GM18867 (cell line): ENCODE measurements around the gene CBR3.

Experiments used
- ATAC-seq: cut with Tn5 transposase; IDR thresholded peaks from one replicate; pipeline ENCODE4 v1.9.1; 2021; ENCODE audit warnings: mild to moderate bottlenecking, moderate library complexity; ENCODE audit not compliant: unreplicated experiment

The CBR3 gene

GRCh38 chr21:36155603-36156338 is 20.9 kb downstream of the CBR3 start:
- no peak for ATAC-seq

DNA sequence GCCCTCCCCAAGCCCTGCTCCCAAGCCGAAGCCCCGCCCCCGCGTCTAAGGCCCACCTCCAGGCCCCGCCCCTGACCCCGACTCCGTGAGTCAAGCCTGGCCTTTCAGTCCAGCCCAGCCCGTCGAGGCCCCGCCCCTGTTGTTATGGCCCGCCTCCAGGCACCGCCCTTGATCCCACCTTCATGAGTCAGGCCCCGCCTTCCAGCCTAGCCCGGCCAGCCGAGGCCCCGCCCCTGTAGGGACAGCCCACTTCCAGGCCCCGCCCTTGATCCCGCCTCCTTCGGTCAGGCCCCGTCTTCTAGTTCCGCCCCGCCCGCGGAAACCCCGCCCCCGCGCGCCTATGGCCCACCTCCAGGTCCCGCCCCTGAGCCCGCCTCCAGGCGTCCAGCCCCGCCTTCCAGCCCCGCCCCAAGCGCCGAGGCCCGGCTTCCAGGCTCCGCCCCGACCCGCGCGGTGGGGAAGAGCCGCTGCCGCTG is 21.5 kb downstream of the CBR3 start:
- ATAC-seq = peak; percentile 86

GRCh38 chr21:36156815-36157670 is 22.2 kb downstream of the CBR3 start, which contains the start of gene DOP1B:
Gene DOP1B (plus strand): TSS chr21:36156824. CDS start chr21:36164734, 7,910 bp downstream.
- ATAC-seq = peak; percentile 23

DNA sequence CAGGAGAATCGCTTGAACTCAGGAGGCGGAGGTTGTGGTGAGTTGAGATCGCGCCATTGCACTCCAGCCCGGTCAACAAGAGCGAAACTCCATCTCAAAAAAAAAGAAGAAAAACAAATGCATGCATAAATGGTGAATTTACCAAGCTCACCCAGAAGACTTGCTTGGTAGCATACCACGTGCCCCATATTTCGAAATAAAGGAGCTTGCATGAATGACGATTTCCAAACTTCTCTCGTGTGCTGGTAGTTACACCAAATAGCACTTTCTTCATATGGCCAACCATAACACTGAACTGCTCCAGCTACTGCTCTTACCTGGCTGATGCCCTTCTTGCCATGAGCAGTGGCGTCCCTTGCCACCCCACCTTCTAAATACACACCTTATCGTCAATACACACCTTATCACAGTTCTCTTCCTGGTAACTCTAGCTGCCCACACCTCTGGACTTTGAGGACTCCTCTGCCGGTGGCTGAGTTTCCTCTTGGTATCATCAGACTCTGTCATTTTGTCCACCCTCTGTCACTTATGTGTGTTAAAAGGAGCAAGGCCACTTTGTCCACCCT is 24.6 kb downstream of the CBR3 start:
- ATAC-seq = no peak

DNA sequence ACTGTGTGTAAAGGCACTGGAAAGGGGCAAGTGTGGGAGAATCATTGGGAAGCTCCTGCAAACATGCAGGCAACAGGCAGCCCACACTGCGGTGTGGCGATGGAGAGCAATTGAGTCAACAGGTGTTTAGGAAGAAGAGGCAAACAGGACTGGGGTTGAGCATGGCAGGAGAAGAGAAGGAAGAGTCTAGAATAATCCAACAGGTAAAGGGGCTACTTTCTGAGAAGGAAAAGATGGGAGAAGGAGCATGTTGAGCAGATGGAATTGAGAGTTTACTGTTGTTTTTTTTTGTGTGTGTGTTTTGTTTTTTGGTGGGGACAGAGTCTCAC is 25.9 kb downstream of the CBR3 start:
- no peak for ATAC-seq

DNA sequence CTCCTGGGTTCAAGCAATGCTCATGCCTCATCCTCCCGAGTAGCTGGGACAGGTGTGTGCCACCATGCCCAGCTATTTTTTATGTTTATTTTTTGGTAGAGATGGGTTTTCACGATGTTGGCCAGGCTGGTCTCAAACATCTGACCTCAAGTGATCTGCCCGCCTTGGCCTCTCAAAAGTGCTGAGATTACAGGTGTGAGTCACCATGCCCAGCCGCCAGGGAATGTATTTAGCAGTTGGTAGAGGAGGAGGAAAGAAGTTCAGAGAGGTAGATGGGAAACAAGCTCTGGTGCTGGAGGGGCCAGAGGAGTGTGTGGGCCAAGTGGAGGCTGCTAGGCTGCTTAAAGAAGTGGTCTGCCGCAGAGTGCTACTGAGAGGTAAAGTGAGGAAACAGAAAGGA is 27.8 kb downstream of the CBR3 start:
- no peak for ATAC-seq

GRCh38 chr21:36163750-36164741 is 29.2 kb downstream of the CBR3 start:
- ATAC-seq = no peak

GRCh38 chr21:36165356-36165755 is 30.5 kb downstream of the CBR3 start:
- ATAC-seq = no peak

DNA sequence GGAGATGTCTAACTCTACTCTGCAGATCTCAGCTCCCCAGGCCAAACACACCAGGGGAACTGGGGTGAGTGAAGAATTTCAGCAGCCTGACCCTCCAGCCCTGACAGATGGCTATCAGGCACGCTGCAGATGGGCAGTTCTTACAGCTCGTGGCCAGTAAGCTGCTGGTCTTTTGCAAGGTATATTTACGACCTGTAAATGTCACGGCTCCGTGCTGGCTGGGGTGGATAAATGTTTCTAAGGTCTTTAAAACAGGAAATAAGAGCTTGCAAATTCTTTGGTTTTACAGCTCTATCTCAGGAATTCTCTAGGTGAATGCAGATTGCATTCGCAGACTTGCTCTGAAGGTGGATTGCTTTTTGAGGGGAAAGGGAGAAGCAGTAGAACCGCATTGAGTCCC is 31.8 kb downstream of the CBR3 start:
- ATAC-seq = no peak

GRCh38 chr21:36167541-36167940 is 32.7 kb downstream of the CBR3 start:
- ATAC-seq = no peak

- ATAC-seq = no peak
Observed at GRCh38 chr21:36169470-36170128, 34.7 kb downstream of the CBR3 start.

GRCh38 chr21:36170823-36171222 is 35.9 kb downstream of the CBR3 start:
- no peak for ATAC-seq

DNA sequence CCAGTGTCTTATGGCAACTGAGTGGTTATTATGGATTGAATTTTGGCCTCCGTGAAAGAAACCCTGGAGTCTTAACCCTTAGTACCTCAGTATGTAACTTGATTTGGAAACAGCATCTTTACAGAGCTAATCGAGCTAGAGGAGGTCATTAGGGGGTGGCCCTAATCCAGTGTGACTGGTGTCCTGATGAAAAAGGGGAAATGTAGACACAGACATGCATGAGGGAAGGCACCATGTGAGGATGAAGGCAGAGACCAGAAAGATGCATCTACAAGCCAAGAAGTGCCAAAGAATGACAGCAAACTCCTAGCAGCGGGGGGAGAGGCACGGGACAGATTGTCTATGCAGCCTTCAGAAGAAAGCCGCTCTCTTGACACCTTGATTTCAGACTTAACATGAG is 36.5 kb downstream of the CBR3 start:
- ATAC-seq = no peak

GRCh38 chr21:36171741-36172331 is 37.0 kb downstream of the CBR3 start:
- ATAC-seq = no peak

DNA sequence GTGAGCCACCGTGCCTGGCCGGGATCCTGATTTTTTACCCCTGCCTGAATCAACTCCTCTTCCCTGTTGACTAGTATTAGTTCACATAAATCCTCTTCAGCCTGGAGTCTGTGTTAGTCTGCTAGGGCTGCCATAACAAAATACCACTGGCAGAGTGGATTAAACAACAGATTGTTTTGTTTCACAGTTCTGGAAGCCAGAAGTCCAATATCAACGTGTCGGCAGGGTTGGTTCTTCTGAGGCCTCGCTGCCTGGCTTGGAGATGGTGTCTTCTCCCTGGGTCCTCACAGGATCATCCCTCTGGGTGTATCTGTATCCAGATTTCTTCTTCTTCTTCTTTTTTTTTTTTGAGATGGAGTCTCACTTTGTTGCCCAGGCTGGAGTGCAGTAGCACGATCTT is 39.9 kb downstream of the CBR3 start:
- no peak for ATAC-seq

- no peak for ATAC-seq
Observed at GRCh38 chr21:36175771-36176565, 41.1 kb downstream of the CBR3 start.

- no peak for ATAC-seq
Observed at GRCh38 chr21:36178349-36178748, 43.5 kb downstream of the CBR3 start.

GRCh38 chr21:36179145-36179544 is 44.3 kb downstream of the CBR3 start:
- ATAC-seq = no peak

- no peak for ATAC-seq
Observed at GRCh38 chr21:36180963-36181362, 46.1 kb downstream of the CBR3 start.
